NCI-H146 (cell line): ENCODE measurements around the gene SETBP1.

ENCODE experiments used
- DNase-seq: peaks from one replicate; lab custom pipeline; 2025; lab: John Stamatoyannopoulos, UW

The SETBP1 gene

GRCh38 chr18:44759925-44760342 is 79.2 kb downstream of the SETBP1 start:
- DNase-seq, result no peak

GRCh38 chr18:44761812-44762211 is 81.1 kb downstream of the SETBP1 start:
- DNase-seq, result no peak

GRCh38 chr18:44763327-44763726 is 82.6 kb downstream of the SETBP1 start:
- peak; percentile 36 for DNase-seq

GRCh38 chr18:44764863-44765262 is 84.2 kb downstream of the SETBP1 start:
- no peak for DNase-seq

GRCh38 chr18:44765456-44765855 is 84.8 kb downstream of the SETBP1 start:
- peak; percentile 73 for DNase-seq

- no peak for DNase-seq
Observed at GRCh38 chr18:44766450-44766849, 85.8 kb downstream of the SETBP1 start.

GRCh38 chr18:44767807-44768206 is 87.1 kb downstream of the SETBP1 start:
- DNase-seq, result no peak

- DNase-seq, result no peak
Observed at GRCh38 chr18:44770641-44771040, 90.0 kb downstream of the SETBP1 start.

GRCh38 chr18:44771572-44771955 is 90.9 kb downstream of the SETBP1 start:
- DNase-seq, result no peak

- peak; percentile 52 for DNase-seq
Observed at GRCh38 chr18:44771956-44772917, 91.5 kb downstream of the SETBP1 start.

- DNase-seq, result no peak
Observed at GRCh38 chr18:44773640-44774155, 93.0 kb downstream of the SETBP1 start.

- no peak for DNase-seq
Observed at GRCh38 chr18:44774191-44774590, 93.5 kb downstream of the SETBP1 start.

GRCh38 chr18:44777457-44778192 is 96.9 kb downstream of the SETBP1 start:
- no peak for DNase-seq

GRCh38 chr18:44778788-44779187 is 98.1 kb downstream of the SETBP1 start:
- peak; percentile 91 for DNase-seq

GRCh38 chr18:44779753-44780292 is 99.1 kb downstream of the SETBP1 start:
- no peak for DNase-seq

GRCh38 chr18:44781886-44782285 is 101.2 kb downstream of the SETBP1 start:
- DNase-seq, result no peak

- no peak for DNase-seq
Observed at GRCh38 chr18:44782617-44783016, 101.9 kb downstream of the SETBP1 start.

- no peak for DNase-seq
Observed at GRCh38 chr18:44783371-44783770, 102.7 kb downstream of the SETBP1 start.

- DNase-seq, result no peak
Observed at GRCh38 chr18:44786257-44786656, 105.6 kb downstream of the SETBP1 start.

GRCh38 chr18:44786688-44787087 is 106.0 kb downstream of the SETBP1 start:
- no peak for DNase-seq

- peak; percentile 23 for DNase-seq
Observed at GRCh38 chr18:44788334-44788733, 107.6 kb downstream of the SETBP1 start.

- DNase-seq, result no peak
Observed at GRCh38 chr18:44789710-44790109, 109.0 kb downstream of the SETBP1 start.

GRCh38 chr18:44790860-44791259 is 110.2 kb downstream of the SETBP1 start:
- DNase-seq, result no peak
